ENCODE measurements around the gene AGTR1. TPM values are rescaled to one million over a fixed set of nuclear protein-coding genes. Genes with fewer than 3 reads are reported as not detected.

Gene AGTR1
- total RNA-seq, result 10 to 100 TPM in 1 of 3 donors, 1 to 10 TPM in 1, under 1 TPM in 1; 0.52 to 20.0 (median 4.2) TPM
- long read RNA-seq, donor 1, transcript AGTR1-209 (2 exons, 2,359 nt), result major isoform, 17 of 28 reads
- long read RNA-seq, donor 1, transcript AGTR1-201 (3 exons, 2,356 nt), result minor isoform, 6 of 28 reads
- long read RNA-seq, donor 1, partial matches to known transcripts, result 1 of 28 reads
- long read RNA-seq, donor 1, other reads (novel, unspliced or antisense), result 4 of 28 reads
- long read RNA-seq, donor 2, result 0 reads

DNA sequence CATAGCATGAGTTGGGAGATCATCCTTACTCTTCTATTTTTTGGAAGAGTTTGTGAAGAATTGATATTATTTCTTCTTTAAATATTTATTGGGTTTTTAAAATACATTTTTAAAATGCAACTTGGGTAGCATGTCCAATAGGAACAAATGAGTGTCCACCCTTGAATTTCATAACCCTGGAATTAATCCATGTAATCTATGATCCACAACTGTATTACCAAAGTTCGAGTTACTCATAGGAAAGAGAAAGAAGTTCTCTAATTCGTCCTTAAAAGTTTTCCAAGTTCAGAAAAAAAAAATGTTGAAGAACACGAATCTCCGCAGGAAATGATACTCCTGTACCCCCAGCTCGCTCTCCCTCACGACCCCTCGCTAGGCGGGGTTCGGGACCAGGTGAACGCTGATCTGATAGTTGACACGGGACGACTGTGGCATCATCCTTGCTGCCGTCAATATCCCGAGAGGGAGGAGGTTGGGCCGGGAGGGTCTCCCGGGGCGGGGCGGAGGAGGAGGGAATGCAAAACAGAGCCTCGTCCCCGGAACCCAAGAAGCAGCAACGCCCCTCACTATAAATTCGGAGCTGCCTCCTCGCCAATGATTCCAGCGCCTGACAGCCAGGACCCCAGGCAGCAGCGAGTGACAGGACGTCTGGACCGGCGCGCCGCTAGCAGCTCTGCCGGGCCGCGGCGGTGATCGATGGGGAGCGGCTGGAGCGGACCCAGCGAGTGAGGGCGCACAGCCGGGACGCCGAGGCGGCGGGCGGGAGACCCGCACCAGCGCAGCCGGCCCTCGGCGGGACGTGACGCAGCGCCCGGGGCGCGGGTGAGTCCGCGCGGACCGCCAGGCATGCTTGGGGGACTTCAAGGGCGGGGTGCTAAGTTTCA, at the start of gene AGTR1:
TSS of gene AGTR1 (plus strand) at position 598 of the 884 bp plus-strand sequence. CDS start 43,133 bp downstream, outside the sequence.
- H3K36me3 ChIP-seq (ENCODE audit: low read depth), result no peaks in the 10 kb centered on the region
- TF ChIP-seq, protein P1, sequence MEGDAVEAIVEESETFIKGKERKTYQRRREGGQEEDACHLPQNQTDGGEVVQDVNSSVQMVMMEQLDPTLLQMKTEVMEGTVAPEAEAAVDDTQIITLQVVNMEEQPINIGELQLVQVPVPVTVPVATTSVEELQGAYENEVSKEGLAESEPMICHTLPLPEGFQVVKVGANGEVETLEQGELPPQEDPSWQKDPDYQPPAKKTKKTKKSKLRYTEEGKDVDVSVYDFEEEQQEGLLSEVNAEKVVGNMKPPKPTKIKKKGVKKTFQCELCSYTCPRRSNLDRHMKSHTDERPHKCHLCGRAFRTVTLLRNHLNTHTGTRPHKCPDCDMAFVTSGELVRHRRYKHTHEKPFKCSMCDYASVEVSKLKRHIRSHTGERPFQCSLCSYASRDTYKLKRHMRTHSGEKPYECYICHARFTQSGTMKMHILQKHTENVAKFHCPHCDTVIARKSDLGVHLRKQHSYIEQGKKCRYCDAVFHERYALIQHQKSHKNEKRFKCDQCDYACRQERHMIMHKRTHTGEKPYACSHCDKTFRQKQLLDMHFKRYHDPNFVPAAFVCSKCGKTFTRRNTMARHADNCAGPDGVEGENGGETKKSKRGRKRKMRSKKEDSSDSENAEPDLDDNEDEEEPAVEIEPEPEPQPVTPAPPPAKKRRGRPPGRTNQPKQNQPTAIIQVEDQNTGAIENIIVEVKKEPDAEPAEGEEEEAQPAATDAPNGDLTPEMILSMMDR (IDR thresholded peaks at IDR 0.05), result no peak
- ATAC-seq (peak; percentile 50), DNase-seq (peak; percentile 18 to 56 (median 31))
- no peaks in the 10 kb centered on the region for H3K9me3 ChIP-seq
- no peaks in the 10 kb centered on the region for H3K4me1 ChIP-seq (ENCODE audit: low read depth)
- intact Hi-C loops (cut with DNase I, micrococcal nuclease), result no loop called here
- H3K4me3 ChIP-seq, result no peak within 1 kb of the TSS

DNA sequence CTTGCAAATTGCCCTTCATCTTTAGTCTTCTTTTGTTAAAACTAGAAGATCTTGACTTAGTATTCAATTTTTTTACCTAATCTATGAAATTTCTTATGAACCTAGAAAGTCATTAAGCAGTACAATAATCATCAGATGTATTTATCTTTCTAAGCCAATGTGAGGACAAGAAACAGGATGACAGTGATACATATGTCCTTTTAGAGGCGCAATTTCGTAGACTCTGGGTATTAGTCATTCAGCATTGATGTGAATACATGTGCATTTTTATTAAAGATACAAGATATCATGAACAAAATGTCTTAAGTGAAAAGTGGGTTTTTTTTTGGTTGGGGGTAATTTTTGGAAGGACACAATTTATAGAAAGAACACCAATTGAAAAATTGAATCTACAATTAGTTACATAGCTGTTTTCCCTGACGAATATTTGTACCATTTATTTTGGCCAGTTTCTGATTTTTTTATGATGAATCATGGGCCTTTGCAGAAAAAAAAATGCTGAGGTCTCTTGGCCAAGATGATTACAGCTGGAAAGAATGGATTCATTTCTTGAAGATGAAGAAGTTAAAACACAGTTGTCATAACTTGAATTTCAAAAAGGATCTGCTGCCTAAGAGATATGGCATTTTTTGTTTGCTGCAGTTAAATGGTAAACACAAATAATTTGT, 48.9 kb upstream of the AGTR1 start:
- H3K36me3 ChIP-seq (ENCODE audit: low read depth), result no peaks in the 10 kb centered on the region
- TF ChIP-seq, protein P1 (IDR thresholded peaks at IDR 0.05), result no peak
- no peak for ATAC-seq
- intact Hi-C loops (cut with DNase I, micrococcal nuclease), result no loop called here
- no peak for DNase-seq
- H3K9me3 ChIP-seq, result no peaks in the 10 kb centered on the region
- H3K4me1 ChIP-seq (ENCODE audit: low read depth), result no peaks in the 10 kb centered on the region
- H3K4me3 ChIP-seq, result no peak overlapping the region

DNA sequence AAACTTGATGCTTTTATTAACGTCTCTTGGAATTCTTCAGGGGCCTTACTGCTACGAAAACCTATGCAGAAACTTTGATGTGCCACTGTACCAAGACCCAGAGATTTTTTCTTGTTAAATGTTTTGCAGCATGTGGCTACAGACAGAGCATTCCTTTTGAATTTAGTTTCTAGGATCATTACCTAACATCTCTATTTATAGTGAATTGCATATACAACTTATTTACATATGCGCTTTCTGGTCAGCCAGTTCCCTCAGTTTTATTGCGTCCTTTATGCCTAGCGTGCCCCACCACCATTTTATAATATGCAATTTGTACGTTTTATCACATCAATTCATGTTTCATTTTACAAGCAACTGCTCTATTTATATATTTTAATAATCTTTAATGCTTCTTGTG, 46.2 kb upstream of the AGTR1 start:
- no peak for DNase-seq
- H3K9me3 ChIP-seq, result no peaks in the 10 kb centered on the region
- no peak overlapping the region for H3K4me3 ChIP-seq
- intact Hi-C loops (cut with DNase I, micrococcal nuclease), result no loop called here
- ATAC-seq, result no peak
- no peaks in the 10 kb centered on the region for H3K4me1 ChIP-seq (ENCODE audit: low read depth)
- TF ChIP-seq, protein P1 (IDR thresholded peaks at IDR 0.05), result no peak
- no peaks in the 10 kb centered on the region for H3K36me3 ChIP-seq (ENCODE audit: low read depth)

DNA sequence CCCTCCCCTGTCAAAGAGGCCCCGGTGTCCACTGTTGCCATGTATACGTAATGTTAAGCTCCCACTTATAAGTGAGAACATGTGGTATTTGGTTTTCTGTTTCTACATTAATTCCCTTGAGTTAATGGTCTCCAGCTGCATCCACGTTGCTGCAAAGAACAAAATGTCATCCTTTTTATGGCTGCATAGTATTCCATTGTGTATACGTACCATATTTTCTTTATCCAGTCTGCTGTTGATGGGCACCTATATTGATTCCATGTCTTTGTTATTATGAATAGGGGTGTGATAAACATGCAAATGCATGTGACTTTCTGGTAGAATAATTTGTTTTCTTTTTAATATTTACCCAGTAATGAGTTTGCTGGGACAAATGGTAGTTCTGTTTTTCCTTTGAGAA, 43.3 kb upstream of the AGTR1 start:
- no peak overlapping the region for H3K4me3 ChIP-seq
- H3K36me3 ChIP-seq (ENCODE audit: low read depth), result no peaks in the 10 kb centered on the region
- ATAC-seq, result no peak
- intact Hi-C loops (cut with DNase I, micrococcal nuclease), result no loop called here
- DNase-seq, result no peak
- TF ChIP-seq, protein P1 (IDR thresholded peaks at IDR 0.05), result no peak
- H3K4me1 ChIP-seq (ENCODE audit: low read depth), result no peaks in the 10 kb centered on the region
- H3K9me3 ChIP-seq, result no peaks in the 10 kb centered on the region

DNA sequence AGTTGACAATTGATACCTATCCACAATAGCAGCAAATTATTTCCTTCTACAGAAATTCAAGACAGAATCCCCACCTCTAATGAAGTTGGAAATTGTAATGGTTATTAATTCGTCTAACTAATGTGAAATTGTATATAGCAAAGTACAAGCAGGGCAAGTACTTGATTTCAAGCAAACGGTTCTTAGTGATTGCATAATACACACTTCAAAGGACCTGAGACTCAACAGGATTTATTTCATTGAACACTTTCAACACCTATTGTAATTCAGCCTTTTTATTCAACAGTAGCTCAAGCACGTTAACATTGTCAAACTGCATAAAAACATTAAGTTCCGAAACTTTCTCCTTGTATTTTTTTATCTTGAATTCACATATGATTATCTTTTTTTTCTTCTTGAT, 40.2 kb upstream of the AGTR1 start:
- DNase-seq, result no peak
- TF ChIP-seq, protein P1 (IDR thresholded peaks at IDR 0.05), result no peak
- intact Hi-C loops (cut with DNase I, micrococcal nuclease), result no loop called here

More for the DNA sequence above, 40.2 kb upstream of the AGTR1 start:
- H3K36me3 ChIP-seq (ENCODE audit: low read depth), result no peaks in the 10 kb centered on the region
- H3K9me3 ChIP-seq, result no peaks in the 10 kb centered on the region
- ATAC-seq, result no peak
- H3K4me3 ChIP-seq, result no peak overlapping the region
- H3K4me1 ChIP-seq (ENCODE audit: low read depth), result no peaks in the 10 kb centered on the region

All from mucosa of descending colon (tissue), 3 donors.